ENCODE data around the gene TPK1. TPM values are rescaled to one million over a fixed set of nuclear protein-coding genes. Genes with fewer than 3 reads are reported as not detected.

TPK1 gene
- total RNA-seq, 1 donor: 6.9 TPM

DNA sequence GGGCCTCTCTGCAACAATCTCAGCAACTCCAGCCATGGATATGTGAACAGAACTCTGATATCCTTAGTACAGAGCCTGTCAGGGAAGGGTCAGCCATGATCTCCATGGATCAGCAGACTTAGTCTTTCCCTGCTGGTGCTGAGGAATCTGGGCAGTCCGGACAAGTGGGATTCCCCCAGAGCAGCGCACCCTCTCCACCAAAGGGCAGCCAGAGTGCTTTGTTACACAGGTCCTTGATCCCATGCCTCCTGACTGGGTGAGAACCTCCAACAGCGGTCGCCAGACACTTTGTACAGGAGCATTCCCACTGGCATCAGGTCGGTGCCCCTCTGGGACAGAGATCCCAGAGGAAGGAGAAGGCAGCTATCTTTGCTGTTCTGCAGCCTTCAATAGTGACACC lies 38.9 kb downstream of the TPK1 start:
- no peak for DNase-seq (ENCODE audit: insufficient read length, low spot score, missing footprints)
- Histone ChIP-seq H2AFZ (ENCODE audit: low read length) (no peak overlapping the region), H3K27me3 (ENCODE audit: insufficient read depth, low read length) (no peaks in the 10 kb centered on the region), H4K20me1 (ENCODE audit: insufficient read depth, low read length) (no peaks in the 10 kb centered on the region), H3K9me3 (ENCODE audit: low read depth, low read length) (no peaks in the 10 kb centered on the region), H3K27ac (ENCODE audit: low read depth, low read length) (no peak overlapping the region), H3K4me1 (ENCODE audit: insufficient read depth, low read length) (no peaks in the 10 kb centered on the region), H3K36me3 (ENCODE audit: insufficient read depth, low read length) (no peaks in the 10 kb centered on the region), H3K4me2 (ENCODE audit: insufficient read depth, low read length) (no peak overlapping the region), H3K4me3 (ENCODE audit: insufficient read depth, low read length) (no peak overlapping the region), H3K79me2 (ENCODE audit: insufficient read depth, low read length) (no peaks in the 10 kb centered on the region)
- TF ChIP-seq, protein P1, sequence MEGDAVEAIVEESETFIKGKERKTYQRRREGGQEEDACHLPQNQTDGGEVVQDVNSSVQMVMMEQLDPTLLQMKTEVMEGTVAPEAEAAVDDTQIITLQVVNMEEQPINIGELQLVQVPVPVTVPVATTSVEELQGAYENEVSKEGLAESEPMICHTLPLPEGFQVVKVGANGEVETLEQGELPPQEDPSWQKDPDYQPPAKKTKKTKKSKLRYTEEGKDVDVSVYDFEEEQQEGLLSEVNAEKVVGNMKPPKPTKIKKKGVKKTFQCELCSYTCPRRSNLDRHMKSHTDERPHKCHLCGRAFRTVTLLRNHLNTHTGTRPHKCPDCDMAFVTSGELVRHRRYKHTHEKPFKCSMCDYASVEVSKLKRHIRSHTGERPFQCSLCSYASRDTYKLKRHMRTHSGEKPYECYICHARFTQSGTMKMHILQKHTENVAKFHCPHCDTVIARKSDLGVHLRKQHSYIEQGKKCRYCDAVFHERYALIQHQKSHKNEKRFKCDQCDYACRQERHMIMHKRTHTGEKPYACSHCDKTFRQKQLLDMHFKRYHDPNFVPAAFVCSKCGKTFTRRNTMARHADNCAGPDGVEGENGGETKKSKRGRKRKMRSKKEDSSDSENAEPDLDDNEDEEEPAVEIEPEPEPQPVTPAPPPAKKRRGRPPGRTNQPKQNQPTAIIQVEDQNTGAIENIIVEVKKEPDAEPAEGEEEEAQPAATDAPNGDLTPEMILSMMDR (IDR thresholded peaks at IDR 0.05; ENCODE audit: extremely low read depth, low read depth, low read length): no peak

DNA sequence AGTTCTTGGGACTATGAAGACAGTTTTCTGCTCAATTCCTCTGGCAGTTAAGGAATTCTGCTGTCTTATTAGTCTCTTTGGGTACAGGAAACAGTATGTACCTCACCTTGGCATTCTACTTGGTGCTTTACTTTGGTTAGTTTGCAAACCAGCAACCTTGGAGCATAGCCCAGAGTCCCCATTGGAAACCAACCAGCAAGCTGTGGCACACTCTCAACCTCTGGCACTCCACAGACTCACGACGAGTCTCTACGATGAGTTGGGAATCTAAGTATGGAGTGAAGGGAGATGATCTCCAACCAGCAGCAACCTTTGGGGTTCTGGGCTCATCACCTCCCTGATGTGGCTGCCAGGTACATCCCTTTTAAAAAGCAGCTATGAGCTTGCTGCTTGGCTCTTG lies 43.8 kb downstream of the TPK1 start:
- Histone ChIP-seq H3K79me2 (ENCODE audit: insufficient read depth, low read length) (no peaks in the 10 kb centered on the region), H3K36me3 (ENCODE audit: insufficient read depth, low read length) (no peaks in the 10 kb centered on the region), H3K27ac (ENCODE audit: low read depth, low read length) (no peak overlapping the region), H3K9me3 (ENCODE audit: low read depth, low read length) (no peaks in the 10 kb centered on the region), H3K4me3 (ENCODE audit: insufficient read depth, low read length) (no peak overlapping the region), H3K4me1 (ENCODE audit: insufficient read depth, low read length) (no peaks in the 10 kb centered on the region), H4K20me1 (ENCODE audit: insufficient read depth, low read length) (no peaks in the 10 kb centered on the region), H3K4me2 (ENCODE audit: insufficient read depth, low read length) (no peak overlapping the region), H2AFZ (ENCODE audit: low read length) (no peak overlapping the region), H3K27me3 (ENCODE audit: insufficient read depth, low read length) (no peaks in the 10 kb centered on the region)
- no peak for DNase-seq (ENCODE audit: insufficient read length, low spot score, missing footprints)
- TF ChIP-seq, protein P1 (IDR thresholded peaks at IDR 0.05; ENCODE audit: extremely low read depth, low read depth, low read length): no peak

DNA sequence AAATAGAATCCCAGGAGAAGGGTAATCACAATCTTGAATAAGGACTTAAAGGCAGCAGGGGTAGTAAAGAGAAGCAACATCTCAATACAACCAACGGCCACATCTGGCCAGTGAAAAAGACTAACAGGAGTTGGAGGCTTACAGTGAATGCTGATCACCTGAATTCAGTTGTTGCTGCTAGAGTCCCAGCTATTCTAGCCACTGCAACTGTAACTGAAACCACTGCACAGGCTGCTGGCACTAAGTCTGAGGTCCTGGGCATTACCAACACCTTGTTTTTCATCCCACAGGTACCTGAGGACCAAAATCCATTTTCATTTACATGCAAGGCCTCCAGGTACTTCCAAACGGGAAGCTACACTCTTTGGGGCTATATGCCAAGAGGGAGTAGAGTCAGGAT lies 44.4 kb downstream of the TPK1 start:
- H4K20me1 ChIP-seq (ENCODE audit: insufficient read depth, low read length): no peaks in the 10 kb centered on the region
- no peak overlapping the region for H3K4me2 ChIP-seq (ENCODE audit: insufficient read depth, low read length)
- H2AFZ ChIP-seq (ENCODE audit: low read length): no peak overlapping the region
- H3K79me2 ChIP-seq (ENCODE audit: insufficient read depth, low read length): no peaks in the 10 kb centered on the region
- TF ChIP-seq, protein P1 (IDR thresholded peaks at IDR 0.05; ENCODE audit: extremely low read depth, low read depth, low read length): no peak
- no peaks in the 10 kb centered on the region for H3K9me3 ChIP-seq (ENCODE audit: low read depth, low read length)
- DNase-seq (ENCODE audit: insufficient read length, low spot score, missing footprints): no peak
- H3K4me3 ChIP-seq (ENCODE audit: insufficient read depth, low read length): no peak overlapping the region
- no peaks in the 10 kb centered on the region for H3K36me3 ChIP-seq (ENCODE audit: insufficient read depth, low read length)
- H3K27me3 ChIP-seq (ENCODE audit: insufficient read depth, low read length): no peaks in the 10 kb centered on the region
- H3K4me1 ChIP-seq (ENCODE audit: insufficient read depth, low read length): no peaks in the 10 kb centered on the region
- no peak overlapping the region for H3K27ac ChIP-seq (ENCODE audit: low read depth, low read length)

DNA sequence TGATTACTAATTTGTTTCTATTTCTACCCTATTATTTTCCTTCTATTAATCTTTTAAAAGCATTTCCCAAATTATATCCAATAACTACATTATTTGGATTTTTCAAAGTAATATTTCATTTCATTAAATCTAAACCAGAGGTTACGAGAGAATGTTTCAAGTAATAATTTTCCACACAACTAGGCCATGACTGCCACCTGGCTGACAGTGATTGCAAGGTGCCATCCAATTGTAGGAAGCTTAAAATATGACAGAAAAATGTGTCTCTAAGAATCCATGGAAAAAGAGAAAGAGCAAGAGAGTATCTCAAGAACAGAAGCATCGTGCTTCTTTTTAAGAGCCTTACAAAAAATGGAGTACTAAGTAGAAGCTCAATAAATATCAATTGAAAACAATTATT lies 48.7 kb downstream of the TPK1 start:
- Histone ChIP-seq H4K20me1 (ENCODE audit: insufficient read depth, low read length) (no peaks in the 10 kb centered on the region), H3K27ac (ENCODE audit: low read depth, low read length) (no peak overlapping the region), H3K27me3 (ENCODE audit: insufficient read depth, low read length) (no peaks in the 10 kb centered on the region), H3K4me2 (ENCODE audit: insufficient read depth, low read length) (no peak overlapping the region), H3K79me2 (ENCODE audit: insufficient read depth, low read length) (no peaks in the 10 kb centered on the region), H3K4me3 (ENCODE audit: insufficient read depth, low read length) (no peak overlapping the region), H3K9me3 (ENCODE audit: low read depth, low read length) (no peaks in the 10 kb centered on the region), H3K4me1 (ENCODE audit: insufficient read depth, low read length) (peaks cover 6% of the 10 kb centered on the region), H3K36me3 (ENCODE audit: insufficient read depth, low read length) (no peaks in the 10 kb centered on the region), H2AFZ (ENCODE audit: low read length) (no peak overlapping the region)
- TF ChIP-seq, protein P1 (IDR thresholded peaks at IDR 0.05; ENCODE audit: extremely low read depth, low read depth, low read length): no peak
- DNase-seq (ENCODE audit: insufficient read length, low spot score, missing footprints): no peak
